Prostate gland (tissue), 2 donors: ENCODE results near the gene ATAD2B.

Source experiments
- CTCF ChIP-seq, 4 experiments: fragments of 200-600 bp in 2 of 4; fragments of 450-650 bp in 2 of 4; sonication (generic) in 2 of 4; IDR thresholded peaks; 1 replicate in 3 of 4; 2 replicates in 1 of 4; pipeline ENCODE4 v1.5.1; 2016 to 2019; ENCODE audit warnings: antibody characterized with exemption in 4 of 4, mild to moderate bottlenecking in 2 of 4, moderate library complexity in 2 of 4
- POLR2A ChIP-seq: fragments of 450-650 bp; IDR thresholded peaks from one replicate; pipeline ENCODE4 v1.6.1; 2016; ENCODE audit warnings: antibody characterized with exemption, mild to moderate bottlenecking
- POLR2AphosphoS5 ChIP-seq: sonication (generic); formaldehyde crosslinking; IDR thresholded peaks from one replicate; pipeline ENCODE4 v1.6.1; 2017; ENCODE audit warnings: antibody characterized with exemption

- TF ChIP-seq CTCF (IDR thresholded peaks at IDR 0.05) (peak in 3 of 4 experiments; percentile 19 to 48 (median 40)), POLR2A (no peak), POLR2AphosphoS5 (no peak)
These were observed 166.2 kb downstream of the ATAD2B start for GRCh38 chr2:23760736-23761135.
